ENCODE results near the gene TNFRSF13B.

DNA sequence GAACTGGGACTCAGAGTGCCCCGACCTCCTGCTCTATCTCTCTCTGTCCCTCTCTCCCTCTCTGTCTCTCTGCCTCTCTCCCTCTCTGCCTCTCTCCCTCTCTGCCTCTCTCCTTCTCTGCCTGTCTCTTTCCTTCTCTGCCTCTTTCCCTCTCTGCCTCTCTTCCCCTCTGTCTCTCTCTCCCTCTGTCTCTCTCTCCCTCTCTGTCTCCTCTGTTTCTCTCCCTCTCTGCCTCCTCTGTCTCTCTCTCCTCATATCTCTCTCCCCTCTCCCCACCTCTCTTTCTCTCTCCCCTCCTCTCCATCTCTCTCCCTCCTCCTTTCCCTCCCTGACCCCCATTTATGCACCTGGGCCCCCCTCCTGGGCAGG lies 32.7 kb downstream of the TNFRSF13B start:
- TF ChIP-seq CTCF (IDR thresholded peaks at IDR 0.05) (no peak), POLR2AphosphoS5 (IDR thresholded peaks at IDR 0.05) (no peak)
